ENCODE measurements around the gene IL1B. TPM values are rescaled to one million over a fixed set of nuclear protein-coding genes. Genes with fewer than 3 reads are reported as not detected.

IL1B gene
- polyA plus RNA-seq, 1 donor from 2014 or later, result not detected

DNA sequence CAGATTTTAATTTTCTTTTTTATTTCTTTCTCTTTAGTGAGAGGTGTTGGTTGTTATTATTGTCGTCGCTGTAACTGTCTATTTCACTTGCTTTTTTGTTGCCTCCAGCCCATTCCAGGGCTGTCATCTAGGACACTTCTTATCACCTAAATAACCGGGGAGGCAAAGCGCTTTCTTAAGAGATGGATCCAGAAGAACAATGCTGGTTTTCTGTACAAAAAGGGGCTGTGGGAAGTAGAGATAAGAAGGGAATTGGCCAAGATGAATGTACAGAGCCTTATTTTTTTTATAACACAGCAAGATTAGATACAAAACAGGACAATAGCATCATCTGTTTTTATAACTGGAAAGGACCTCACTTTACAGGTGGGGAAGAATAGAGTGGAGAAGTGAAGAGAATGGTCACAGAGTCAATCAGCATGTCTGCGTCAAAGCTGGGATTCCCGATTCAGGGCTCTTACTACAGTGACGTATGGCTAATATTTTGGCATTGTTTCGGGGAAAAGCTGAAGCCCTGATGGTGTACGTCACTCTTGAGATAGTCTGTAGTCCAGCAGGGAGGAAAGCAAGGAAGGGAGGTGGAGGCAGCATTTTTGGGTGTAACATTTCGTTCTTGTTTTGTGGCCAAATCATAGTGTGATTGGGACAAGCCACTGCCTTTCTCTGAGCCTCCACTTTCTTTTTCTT, 23.2 kb downstream of the IL1B start:
- H2AFZ ChIP-seq (ENCODE audit: low read depth, low read length), result no peak overlapping the region
- H3K9me2 ChIP-seq (ENCODE audit: insufficient read depth, low read length), result no peaks in the 10 kb centered on the region
- TF ChIP-seq SMC3 (conservative IDR thresholded peaks at IDR 0.05; ENCODE audit: poor library complexity) (no peak), RAD21 (conservative IDR thresholded peaks at IDR 0.05) (no peak), EZH2 (IDR thresholded peaks at IDR 0.05; ENCODE audit: borderline replicate concordance, insufficient read depth, low read length, poor library complexity, severe bottlenecking) (no peak), TAF1 (IDR thresholded peaks at IDR 0.05; ENCODE audit: low read depth) (no peak), MXI1 (conservative IDR thresholded peaks at IDR 0.05; ENCODE audit: poor library complexity, severe bottlenecking) (no peak), POLR2AphosphoS5 (IDR thresholded peaks at IDR 0.05) (no peak), EP300 (conservative IDR thresholded peaks at IDR 0.05; ENCODE audit: poor library complexity, severe bottlenecking) (no peak)
- TF ChIP-seq, protein P1, sequence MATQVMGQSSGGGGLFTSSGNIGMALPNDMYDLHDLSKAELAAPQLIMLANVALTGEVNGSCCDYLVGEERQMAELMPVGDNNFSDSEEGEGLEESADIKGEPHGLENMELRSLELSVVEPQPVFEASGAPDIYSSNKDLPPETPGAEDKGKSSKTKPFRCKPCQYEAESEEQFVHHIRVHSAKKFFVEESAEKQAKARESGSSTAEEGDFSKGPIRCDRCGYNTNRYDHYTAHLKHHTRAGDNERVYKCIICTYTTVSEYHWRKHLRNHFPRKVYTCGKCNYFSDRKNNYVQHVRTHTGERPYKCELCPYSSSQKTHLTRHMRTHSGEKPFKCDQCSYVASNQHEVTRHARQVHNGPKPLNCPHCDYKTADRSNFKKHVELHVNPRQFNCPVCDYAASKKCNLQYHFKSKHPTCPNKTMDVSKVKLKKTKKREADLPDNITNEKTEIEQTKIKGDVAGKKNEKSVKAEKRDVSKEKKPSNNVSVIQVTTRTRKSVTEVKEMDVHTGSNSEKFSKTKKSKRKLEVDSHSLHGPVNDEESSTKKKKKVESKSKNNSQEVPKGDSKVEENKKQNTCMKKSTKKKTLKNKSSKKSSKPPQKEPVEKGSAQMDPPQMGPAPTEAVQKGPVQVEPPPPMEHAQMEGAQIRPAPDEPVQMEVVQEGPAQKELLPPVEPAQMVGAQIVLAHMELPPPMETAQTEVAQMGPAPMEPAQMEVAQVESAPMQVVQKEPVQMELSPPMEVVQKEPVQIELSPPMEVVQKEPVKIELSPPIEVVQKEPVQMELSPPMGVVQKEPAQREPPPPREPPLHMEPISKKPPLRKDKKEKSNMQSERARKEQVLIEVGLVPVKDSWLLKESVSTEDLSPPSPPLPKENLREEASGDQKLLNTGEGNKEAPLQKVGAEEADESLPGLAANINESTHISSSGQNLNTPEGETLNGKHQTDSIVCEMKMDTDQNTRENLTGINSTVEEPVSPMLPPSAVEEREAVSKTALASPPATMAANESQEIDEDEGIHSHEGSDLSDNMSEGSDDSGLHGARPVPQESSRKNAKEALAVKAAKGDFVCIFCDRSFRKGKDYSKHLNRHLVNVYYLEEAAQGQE (IDR thresholded peaks at IDR 0.05; ENCODE audit: borderline replicate concordance), result no peak
- TF ChIP-seq, protein P2, sequence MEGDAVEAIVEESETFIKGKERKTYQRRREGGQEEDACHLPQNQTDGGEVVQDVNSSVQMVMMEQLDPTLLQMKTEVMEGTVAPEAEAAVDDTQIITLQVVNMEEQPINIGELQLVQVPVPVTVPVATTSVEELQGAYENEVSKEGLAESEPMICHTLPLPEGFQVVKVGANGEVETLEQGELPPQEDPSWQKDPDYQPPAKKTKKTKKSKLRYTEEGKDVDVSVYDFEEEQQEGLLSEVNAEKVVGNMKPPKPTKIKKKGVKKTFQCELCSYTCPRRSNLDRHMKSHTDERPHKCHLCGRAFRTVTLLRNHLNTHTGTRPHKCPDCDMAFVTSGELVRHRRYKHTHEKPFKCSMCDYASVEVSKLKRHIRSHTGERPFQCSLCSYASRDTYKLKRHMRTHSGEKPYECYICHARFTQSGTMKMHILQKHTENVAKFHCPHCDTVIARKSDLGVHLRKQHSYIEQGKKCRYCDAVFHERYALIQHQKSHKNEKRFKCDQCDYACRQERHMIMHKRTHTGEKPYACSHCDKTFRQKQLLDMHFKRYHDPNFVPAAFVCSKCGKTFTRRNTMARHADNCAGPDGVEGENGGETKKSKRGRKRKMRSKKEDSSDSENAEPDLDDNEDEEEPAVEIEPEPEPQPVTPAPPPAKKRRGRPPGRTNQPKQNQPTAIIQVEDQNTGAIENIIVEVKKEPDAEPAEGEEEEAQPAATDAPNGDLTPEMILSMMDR (IDR thresholded peaks at IDR 0.05; ENCODE audit: poor library complexity, severe bottlenecking), result no peak
- no peaks in the 10 kb centered on the region for H3K27me3 ChIP-seq (ENCODE audit: insufficient read depth, low read depth, low read length)
- no peaks in the 10 kb centered on the region for H3K79me2 ChIP-seq (replicated peaks; ENCODE audit: insufficient read depth, low read length)
- no peaks in the 10 kb centered on the region for H3F3A ChIP-seq (ENCODE audit: insufficient read depth, low read length, poor library complexity, severe bottlenecking)
- no peak overlapping the region for H3K27ac ChIP-seq (ENCODE audit: low read length)
- no peaks in the 10 kb centered on the region for H4K20me1 ChIP-seq (ENCODE audit: insufficient read depth)
- H3K9ac ChIP-seq (ENCODE audit: low read length), result no peak overlapping the region
- H3K4me3 ChIP-seq (ENCODE audit: low read length), result no peak overlapping the region
- H3K4me2 ChIP-seq (ENCODE audit: low read length), result no peak overlapping the region
- H3K9me3 ChIP-seq (ENCODE audit: low read length), result no peaks in the 10 kb centered on the region
- H3K36me3 ChIP-seq (ENCODE audit: insufficient read depth, low read length), result no peaks in the 10 kb centered on the region

DNA sequence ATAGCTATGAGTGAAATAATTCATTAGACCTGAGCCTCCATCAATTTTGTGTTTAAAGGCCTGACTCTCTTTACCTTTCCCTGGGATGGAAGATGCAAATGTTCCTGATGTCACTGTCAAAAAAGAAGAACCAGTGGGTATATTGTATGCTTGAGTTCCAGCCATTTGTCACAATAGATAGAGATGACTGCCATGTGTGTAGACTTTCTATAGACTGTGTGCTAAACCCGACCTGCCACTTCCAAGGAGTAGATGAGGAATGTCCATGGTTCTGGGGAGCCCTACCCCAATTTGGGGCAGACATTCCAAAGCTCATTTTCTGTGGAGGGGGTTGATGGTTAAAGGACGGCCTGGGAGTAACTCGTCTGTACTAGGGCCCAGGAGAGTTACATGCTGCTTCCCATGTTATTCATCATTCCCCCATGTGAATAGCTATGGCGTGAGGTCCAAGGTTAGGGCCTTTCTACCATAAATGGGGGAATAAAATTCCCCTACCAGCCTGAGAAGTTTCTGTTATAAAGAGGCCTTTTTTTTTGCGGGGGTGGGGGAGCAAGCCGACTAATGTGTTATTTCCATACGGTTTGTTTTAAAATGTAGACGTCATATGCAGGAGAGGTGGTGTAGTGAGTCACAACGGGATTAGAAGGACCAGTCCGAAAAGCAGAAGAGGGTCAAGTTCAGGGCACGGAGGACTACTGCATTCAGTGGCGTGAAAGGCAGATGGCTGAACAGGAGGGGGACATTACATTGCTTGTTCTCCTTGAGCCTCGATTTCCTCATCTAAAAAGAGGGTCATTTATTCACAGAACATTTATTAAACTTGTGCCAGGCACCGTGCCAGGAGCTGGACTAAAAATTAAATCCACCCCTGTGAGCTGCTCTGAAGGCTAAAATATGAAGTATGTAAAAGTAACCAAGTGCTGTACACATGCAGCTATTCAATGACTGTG, 24.0 kb downstream of the IL1B start:
- no peaks in the 10 kb centered on the region for H3K9me3 ChIP-seq (ENCODE audit: low read length)
- no peaks in the 10 kb centered on the region for H4K20me1 ChIP-seq (ENCODE audit: insufficient read depth)
- no peaks in the 10 kb centered on the region for H3K36me3 ChIP-seq (ENCODE audit: insufficient read depth, low read length)
- no peak overlapping the region for H3K9ac ChIP-seq (ENCODE audit: low read length)
- H3K79me2 ChIP-seq (replicated peaks; ENCODE audit: insufficient read depth, low read length), result no peaks in the 10 kb centered on the region
- H3K9me2 ChIP-seq (ENCODE audit: insufficient read depth, low read length), result no peaks in the 10 kb centered on the region
- H3K4me3 ChIP-seq (ENCODE audit: low read length), result no peak overlapping the region
- no peak overlapping the region for H3K4me2 ChIP-seq (ENCODE audit: low read length)
- H2AFZ ChIP-seq (ENCODE audit: low read depth, low read length), result no peak overlapping the region
- TF ChIP-seq POLR2AphosphoS5 (IDR thresholded peaks at IDR 0.05) (no peak), TAF1 (IDR thresholded peaks at IDR 0.05; ENCODE audit: low read depth) (no peak), SMC3 (conservative IDR thresholded peaks at IDR 0.05; ENCODE audit: poor library complexity) (no peak), MXI1 (conservative IDR thresholded peaks at IDR 0.05; ENCODE audit: poor library complexity, severe bottlenecking) (no peak), EP300 (conservative IDR thresholded peaks at IDR 0.05; ENCODE audit: poor library complexity, severe bottlenecking) (no peak)
- TF ChIP-seq, protein P2 (IDR thresholded peaks at IDR 0.05; ENCODE audit: poor library complexity, severe bottlenecking), result no peak
- TF ChIP-seq, protein P1 (IDR thresholded peaks at IDR 0.05; ENCODE audit: borderline replicate concordance), result no peak
- no peaks in the 10 kb centered on the region for H3F3A ChIP-seq (ENCODE audit: insufficient read depth, low read length, poor library complexity, severe bottlenecking)
- H3K27me3 ChIP-seq (ENCODE audit: insufficient read depth, low read depth, low read length), result no peaks in the 10 kb centered on the region
- no peak overlapping the region for H3K27ac ChIP-seq (ENCODE audit: low read length)
